ENCODE measurements around the gene POMP.
"Not testable (repeated sequence)": the region's sequence is repeated elsewhere in the genome, so short reads cannot be mapped to it uniquely, and the experiment has no call there.

POMP gene

DNA sequence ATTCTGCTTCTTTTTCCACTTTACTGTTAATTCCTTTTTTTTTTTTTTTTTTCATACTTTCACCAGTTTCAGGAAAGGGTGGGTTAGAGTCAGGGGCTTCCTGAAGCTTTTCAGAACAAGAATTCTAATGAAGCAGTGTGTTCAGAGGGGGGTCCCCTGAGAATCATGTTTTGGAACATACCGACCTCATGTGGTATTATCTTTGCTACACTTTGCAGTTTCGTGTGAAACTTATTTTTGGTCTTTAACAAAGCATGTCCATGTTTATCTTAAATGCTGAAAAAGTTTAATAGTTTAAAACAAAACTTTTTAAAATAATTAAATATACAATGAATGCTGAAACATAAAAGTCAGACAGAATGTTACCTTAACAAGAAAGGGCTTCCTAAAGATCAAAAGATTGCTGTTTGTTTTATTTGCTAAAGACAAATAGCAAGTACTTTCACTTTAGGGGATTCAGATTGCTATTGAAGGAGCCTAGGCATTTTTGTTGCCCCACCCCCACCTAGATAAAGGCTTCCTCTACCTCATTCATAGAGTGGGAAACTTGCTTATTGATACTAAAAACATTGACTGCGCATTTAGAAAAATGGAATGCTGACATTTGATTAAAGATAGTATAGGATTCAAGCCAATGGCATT, 21.1 kb upstream of the POMP start:
- no peak for DNase-seq (ENCODE audit: low read depth in 2 of 2)

- no peak for DNase-seq (ENCODE audit: low read depth in 2 of 2)
Observed at GRCh38 chr13:28638756-28639155, 20.2 kb upstream of the POMP start.

- no peak for DNase-seq (ENCODE audit: low read depth in 2 of 2)
Observed at GRCh38 chr13:28640861-28641599, 17.9 kb upstream of the POMP start.

DNA sequence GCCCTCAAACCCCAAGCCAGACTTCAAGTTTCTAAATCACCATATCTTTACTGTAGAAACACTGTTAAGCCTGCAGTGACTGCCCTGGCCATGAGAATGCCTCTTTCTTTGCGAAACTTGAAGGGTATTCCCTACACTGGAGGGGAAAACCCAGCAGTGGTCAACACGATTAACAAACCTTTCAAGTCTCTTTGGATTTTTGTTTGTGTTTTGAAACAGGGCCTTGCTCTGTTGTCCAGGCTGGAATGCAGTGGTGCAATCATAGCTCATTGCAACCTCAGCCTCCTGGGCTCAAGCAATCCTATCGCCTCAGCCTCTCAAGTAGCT, 17.4 kb upstream of the POMP start:
- DNase-seq (ENCODE audit: low read depth in 2 of 2): no peak

GRCh38 chr13:28650284-28650683, 8.6 kb upstream of the POMP start:
- no peak for DNase-seq (ENCODE audit: low read depth in 2 of 2)

- DNase-seq (ENCODE audit: low read depth in 2 of 2): no peak
Observed at GRCh38 chr13:28651810-28652401, 7.0 kb upstream of the POMP start.

GRCh38 chr13:28653111-28653510, 5.8 kb upstream of the POMP start:
- DNase-seq (ENCODE audit: low read depth in 2 of 2): no peak

DNA sequence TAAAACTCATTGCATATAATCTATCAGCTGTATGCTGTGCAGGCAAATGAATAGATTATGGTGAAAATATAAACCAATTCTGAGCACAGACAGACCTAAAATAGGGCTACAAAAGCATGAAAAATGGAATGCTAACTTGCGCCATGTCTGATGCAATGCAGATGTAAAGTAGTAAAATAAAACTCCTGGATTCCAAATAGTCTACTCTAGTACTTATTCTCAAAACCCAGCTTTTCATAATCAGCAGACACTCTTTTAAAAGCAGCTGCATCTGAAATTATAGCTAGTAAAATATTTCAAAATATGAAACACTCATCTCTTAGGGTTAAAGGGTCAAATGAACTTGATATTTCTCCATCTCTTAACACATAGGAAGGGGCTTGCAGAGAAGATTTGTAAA, 4.7 kb upstream of the POMP start:
- no peak for DNase-seq (ENCODE audit: low read depth in 2 of 2)

- DNase-seq (ENCODE audit: low read depth in 2 of 2): no peak
Observed at GRCh38 chr13:28655561-28655960, 3.4 kb upstream of the POMP start.

GRCh38 chr13:28657784-28658538, 969 bp upstream of the POMP start:
- DNase-seq (ENCODE audit: low read depth in 2 of 2): no peak

- DNase-seq (ENCODE audit: low read depth in 2 of 2): no peak
Observed at GRCh38 chr13:28658539-28658795, 463 bp upstream of the POMP start.

DNA sequence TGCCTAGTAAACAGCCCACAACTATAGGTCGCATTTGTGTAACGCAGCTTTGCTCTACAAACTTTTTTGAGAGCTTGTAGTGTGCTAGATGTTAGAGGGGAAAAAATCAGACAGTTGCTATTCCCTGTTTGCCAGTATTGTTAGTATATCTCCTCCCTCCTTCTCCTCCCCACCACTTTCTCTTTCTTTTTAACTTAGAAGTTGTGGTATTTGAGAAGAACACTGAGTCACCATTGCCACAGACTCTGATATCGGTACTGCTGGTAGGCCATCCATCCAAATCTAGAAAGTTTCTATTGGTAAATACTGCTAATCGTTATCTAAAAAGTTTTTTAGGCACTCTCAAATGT, 666 bp downstream of the POMP start:
- DNase-seq (ENCODE audit: low read depth in 2 of 2): no peak

GRCh38 chr13:28666897-28667488, 8.1 kb downstream of the POMP start:
- DNase-seq (ENCODE audit: low read depth in 2 of 2): no peak

DNA sequence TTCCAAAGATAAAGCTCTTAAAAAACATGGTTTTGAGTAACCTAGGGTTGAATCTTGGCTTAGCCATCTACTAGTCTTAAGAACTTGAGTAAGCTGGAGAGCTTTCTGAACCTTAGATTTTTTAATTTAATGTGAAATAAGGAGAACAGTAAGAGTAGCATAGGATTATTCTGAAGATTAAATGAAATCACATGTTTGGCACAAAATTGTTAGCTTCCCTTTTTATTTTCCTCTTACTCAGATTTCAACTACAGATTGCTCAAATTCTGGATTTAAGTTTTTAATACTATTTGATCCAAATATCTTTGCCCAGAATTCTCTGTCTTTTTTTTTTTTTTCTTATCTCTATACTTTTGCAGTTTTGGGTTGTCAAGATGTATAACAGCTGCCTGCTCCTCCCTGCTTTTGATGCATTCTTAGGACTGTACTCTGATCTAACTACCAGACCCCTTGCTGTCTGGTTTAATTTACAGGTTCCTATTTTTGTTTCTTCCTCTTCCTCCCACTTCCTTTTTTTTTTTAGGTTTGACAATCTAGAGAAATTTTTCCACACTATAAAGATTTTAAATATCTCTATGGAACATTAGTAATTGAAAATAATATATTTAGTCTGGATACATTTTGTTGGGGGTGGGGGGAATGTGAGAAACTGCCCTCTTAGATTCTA, 12.3 kb downstream of the POMP start:
- no peak for DNase-seq (ENCODE audit: low read depth in 2 of 2)

GRCh38 chr13:28678809-28679208, 19.9 kb downstream of the POMP start:
- DNase-seq (ENCODE audit: low read depth in 2 of 2): no peak

DNA sequence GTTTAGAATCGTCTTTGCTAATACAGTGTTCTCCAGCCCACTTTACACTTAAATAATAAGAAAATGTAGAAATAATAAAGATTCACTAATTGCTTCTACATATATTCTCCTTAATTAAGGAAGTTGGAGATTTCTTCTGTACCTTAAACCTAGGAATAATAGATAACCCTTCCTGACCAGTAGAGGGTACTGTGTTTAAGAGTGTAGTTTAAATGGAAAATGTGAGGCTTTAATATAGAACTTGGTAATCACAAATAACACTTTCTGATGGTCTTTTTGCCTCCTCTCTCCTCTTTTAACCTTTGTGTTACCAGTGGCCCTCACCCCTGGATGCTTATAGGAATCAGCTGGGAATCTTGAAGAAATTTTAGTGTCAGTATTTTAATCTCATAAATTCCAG, 20.7 kb downstream of the POMP start:
- DNase-seq (ENCODE audit: low read depth in 2 of 2): no peak

GRCh38 chr13:28680541-28680940, 21.6 kb downstream of the POMP start:
- DNase-seq (ENCODE audit: low read depth in 2 of 2): no peak

DNA sequence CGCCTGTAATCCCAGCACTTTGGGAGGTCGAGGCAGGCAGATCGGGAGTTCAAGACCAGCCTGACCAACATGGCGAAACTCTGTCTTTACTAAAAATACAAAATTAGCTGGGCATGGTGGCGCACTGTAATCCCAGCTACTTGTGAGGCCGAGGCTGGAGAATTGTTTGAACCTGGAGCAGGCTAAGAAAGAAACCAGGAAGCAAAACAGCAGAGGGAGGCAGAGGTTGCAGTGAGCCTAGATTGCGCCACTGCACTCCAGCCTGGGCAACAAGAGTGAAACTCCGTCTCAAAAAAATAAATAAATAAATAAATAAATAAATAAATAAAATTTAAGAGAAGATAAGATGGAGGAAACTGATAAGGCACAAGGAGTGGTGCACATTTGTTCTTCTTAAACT, 24.2 kb downstream of the POMP start:
- DNase-seq (ENCODE audit: low read depth in 2 of 2): not testable (repeated sequence)

- no peak for DNase-seq (ENCODE audit: low read depth in 2 of 2)
Observed at GRCh38 chr13:28684257-28684656, 25.3 kb downstream of the POMP start.

- no peak for DNase-seq (ENCODE audit: low read depth in 2 of 2)
Observed at GRCh38 chr13:28685114-28685513, 26.2 kb downstream of the POMP start.

GRCh38 chr13:28685892-28686291, 27.0 kb downstream of the POMP start:
- no peak for DNase-seq (ENCODE audit: low read depth in 2 of 2)

Data from stimulated activated CD4-positive, alpha-beta T cell treated with anti-CD3 and anti-CD28 coated beads, Interleukin-15, amount 100 ng/mL, for 48 hours (primary cell).